Adipose tissue (tissue), 3 donors: ENCODE data around the gene C20orf173. TPM values are rescaled to one million over a fixed set of nuclear protein-coding genes. Genes with fewer than 3 reads are reported as not detected.

ENCODE experiments used
- H3K27ac ChIP-seq: one replicate; pipeline ENCODE4 v1.5.1; 2013; ENCODE audit warnings: low read depth, low read length
- WGBS, 3 donors: extraction: QIAGEN DNeasy Blood & Tissue Kit; methylation state at CpG; one replicate each; pipeline ENCODE4 v1.1.7; 2013; 5-methylcytosine and 5-hydroxymethylcytosine counted together
- polyA plus RNA-seq, 3 donors: library from polyadenylated mRNA; stranded (reverse); fragments of 200-250 nt; gene quantifications; one replicate each; pipeline ENCODE4 v1.2.3, GENCODE V29; 2013
- donor health status: healthy with polysubstance abuse.
- donor health status: Bipolar disorder and iron deficiency.
- donor health status: healthy.

C20orf173 gene
- polyA plus RNA-seq, 3 donors, result not detected

- 51 to 82% (median 63%) methylated on average over 6 of the region's 6 CpGs for WGBS, 3 donors
- H3K27ac ChIP-seq, result no peak overlapping the region
Observed at GRCh38 chr20:35490736-35491181, 38.7 kb downstream of the C20orf173 start.

- H3K27ac ChIP-seq, result no peak overlapping the region
- WGBS, 3 donors, result 92 to 95% (median 95%) methylated on average over 5 of the region's 5 CpGs
Observed at GRCh38 chr20:35489717-35490116, 39.7 kb downstream of the C20orf173 start.

- H3K27ac ChIP-seq, result no peak overlapping the region
- 97 to 100% (median 98%) methylated on average over 4 of the region's 4 CpGs for WGBS, 3 donors
Observed at GRCh38 chr20:35487479-35487878, 42.0 kb downstream of the C20orf173 start.

GRCh38 chr20:35479798-35480197 is 49.7 kb downstream of the C20orf173 start:
- 94 to 100% (median 95%) methylated on average over 5 of the region's 5 CpGs for WGBS, 3 donors
- H3K27ac ChIP-seq, result no peak overlapping the region

- no peak overlapping the region for H3K27ac ChIP-seq
- WGBS, 3 donors, result 85 to 88% (median 87%) methylated on average over 16 of the region's 16 CpGs
Observed at GRCh38 chr20:35478804-35479472, 50.5 kb downstream of the C20orf173 start.

Other genes with a start within 250 kb of the C20orf173 start
- 100 to 1,000 TPM in 1 of 3 donors, 10 to 100 TPM in 2; 70.7 to 117 (median 71.9) TPM for gene EIF6, start 244.9 kb downstream of the C20orf173 start, polyA plus RNA-seq
- under 1 TPM in 1 of 3 donors, not detected in 2; 0.03 TPM for gene FAM83C, start 237.2 kb downstream of the C20orf173 start, polyA plus RNA-seq
- 10 to 100 TPM; 17.5 to 30.3 (median 22.5) TPM for gene UQCC1, start 117.7 kb downstream of the C20orf173 start, polyA plus RNA-seq
- under 1 TPM; 0.13 to 0.80 (median 0.22) TPM for gene GDF5, start 91.4 kb downstream of the C20orf173 start, polyA plus RNA-seq
- gene CEP250, start 74.1 kb downstream of the C20orf173 start, polyA plus RNA-seq, result 1 to 10 TPM; 3.6 to 7.1 (median 5.1) TPM
- gene ERGIC3, start 12.4 kb upstream of the C20orf173 start, polyA plus RNA-seq, result 100 to 1,000 TPM; 144 to 189 (median 163) TPM
- gene SPAG4, start 86.2 kb upstream of the C20orf173 start, polyA plus RNA-seq, result 10 to 100 TPM in 1 of 3 donors, 1 to 10 TPM in 2; 2.8 to 45.5 (median 3.2) TPM
- 100 to 1,000 TPM in 2 of 3 donors, 10 to 100 TPM in 1; 79.7 to 146 (median 105) TPM for gene CPNE1, start 135.2 kb upstream of the C20orf173 start, polyA plus RNA-seq
- gene RBM12, start 135.2 kb upstream of the C20orf173 start, polyA plus RNA-seq, result 10 to 100 TPM in 2 of 3 donors, 1 to 10 TPM in 1; 6.4 to 19.5 (median 17.8) TPM
- gene NFS1, start 169.7 kb upstream of the C20orf173 start, polyA plus RNA-seq, result 10 to 100 TPM; 16.9 to 34.6 (median 17.6) TPM
- 100 to 1,000 TPM; 211 to 389 (median 355) TPM for gene ROMO1, start 169.8 kb upstream of the C20orf173 start, polyA plus RNA-seq
- 100 to 1,000 TPM; 107 to 170 (median 150) TPM for gene RBM39, start 212.6 kb upstream of the C20orf173 start, polyA plus RNA-seq
- 10 to 100 TPM in 2 of 3 donors, 1 to 10 TPM in 1; 5.9 to 26.5 (median 16.0) TPM for gene PHF20, start 242.4 kb upstream of the C20orf173 start, polyA plus RNA-seq